GM21360 (cell line): Measurements from ENCODE around the gene SCARB1.

Source experiments
- ATAC-seq: cut with Tn5 transposase; IDR thresholded peaks from one replicate; pipeline ENCODE4 v1.9.1; 2021; ENCODE audit warnings: mild to moderate bottlenecking, moderate library complexity; ENCODE audit not compliant: unreplicated experiment

Gene SCARB1

GRCh38 chr12:124824195-124824594 lies 39.5 kb downstream of the SCARB1 start:
- no peak for ATAC-seq

GRCh38 chr12:124823272-124823970 lies 40.2 kb downstream of the SCARB1 start:
- no peak for ATAC-seq

DNA sequence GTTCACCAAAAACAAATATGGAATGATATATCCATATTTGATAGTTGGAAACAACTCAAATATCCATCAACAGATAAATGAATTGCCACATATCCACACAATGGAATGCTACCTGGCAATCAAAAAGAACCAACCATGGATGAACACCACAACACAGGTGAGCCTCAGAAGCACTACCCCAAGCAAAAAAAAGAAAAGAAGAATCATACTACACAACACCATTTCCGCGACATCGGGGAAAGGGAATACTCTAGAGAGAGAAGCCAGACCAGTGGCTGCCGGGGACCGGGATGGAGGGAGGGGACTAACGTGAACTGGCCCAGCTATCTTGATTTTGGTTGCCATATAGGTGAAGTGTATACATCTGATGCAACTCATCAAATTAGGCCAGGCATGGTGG lies 41.4 kb downstream of the SCARB1 start:
- no peak for ATAC-seq

- ATAC-seq = no peak
Measured at GRCh38 chr12:124821252-124822200, 42.1 kb downstream of the SCARB1 start.

DNA sequence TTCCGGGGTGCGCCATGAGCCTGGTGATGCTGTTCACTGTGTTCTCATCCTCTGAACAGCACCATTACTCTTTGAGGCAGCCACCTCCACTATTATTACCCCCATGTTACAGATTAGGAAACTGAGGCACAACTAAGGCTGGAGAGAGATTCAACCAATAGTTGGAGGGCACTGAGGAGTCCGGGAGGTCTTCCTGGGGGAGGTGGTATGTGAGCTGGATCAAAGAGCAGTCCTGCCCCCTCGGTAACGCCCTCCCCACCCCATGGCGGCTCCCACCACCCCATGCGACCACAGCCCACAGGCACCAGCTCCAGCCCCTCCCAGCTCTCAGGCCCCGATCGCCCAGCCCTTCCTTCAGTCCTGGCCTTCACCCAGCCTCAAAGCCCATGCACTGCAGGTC lies 43.5 kb downstream of the SCARB1 start:
- ATAC-seq = no peak

- no peak for ATAC-seq
Measured at GRCh38 chr12:124819525-124819924, 44.1 kb downstream of the SCARB1 start.

DNA sequence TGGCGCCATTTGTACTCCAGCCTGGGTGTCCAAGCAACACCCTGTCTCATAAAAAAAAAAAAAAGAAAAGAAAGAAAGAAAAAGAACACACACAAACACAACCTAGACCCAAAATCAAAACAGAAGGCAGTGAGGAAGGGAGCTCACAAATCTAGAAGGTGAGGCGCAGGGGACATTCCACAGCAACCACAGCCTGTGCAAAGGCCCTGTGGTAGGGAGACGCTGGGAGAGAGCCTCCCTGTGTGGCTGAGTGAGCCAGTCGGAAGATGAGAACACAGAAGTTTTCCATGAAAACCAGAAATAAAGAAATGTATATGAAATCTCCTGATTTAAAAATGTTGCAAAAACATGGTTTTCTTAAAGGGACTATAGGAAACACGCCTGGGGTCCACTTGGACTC lies 44.6 kb downstream of the SCARB1 start:
- no peak for ATAC-seq

- ATAC-seq = no peak
Measured at GRCh38 chr12:124817076-124818000, 46.3 kb downstream of the SCARB1 start.

- no peak for ATAC-seq
Measured at GRCh38 chr12:124816295-124816854, 47.3 kb downstream of the SCARB1 start.

- no peak for ATAC-seq
Measured at GRCh38 chr12:124814741-124815613, 48.7 kb downstream of the SCARB1 start.

DNA sequence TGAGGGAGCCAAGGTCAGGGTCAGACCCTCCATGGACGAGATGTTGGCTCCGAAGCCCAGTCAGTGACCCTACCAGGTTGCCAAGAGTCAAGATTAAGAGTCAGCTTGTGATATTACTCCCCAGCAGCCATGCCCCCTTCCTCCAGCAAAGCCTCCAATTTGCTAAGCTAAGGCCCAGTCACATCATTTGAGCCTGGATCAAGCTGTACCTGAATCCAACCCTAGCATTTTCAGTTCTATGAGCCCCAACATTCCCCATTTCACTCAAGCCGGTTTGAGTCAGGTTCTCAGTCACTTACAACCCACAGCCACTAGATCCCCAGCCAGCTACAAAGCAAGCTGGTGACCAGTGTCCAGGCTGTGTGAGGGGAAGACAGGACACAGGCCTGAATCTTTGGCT lies 49.9 kb downstream of the SCARB1 start:
- no peak for ATAC-seq

- ATAC-seq = no peak
Measured at GRCh38 chr12:124812979-124813378, 50.7 kb downstream of the SCARB1 start.

- ATAC-seq = no peak
Measured at GRCh38 chr12:124812356-124812755, 51.3 kb downstream of the SCARB1 start.

- ATAC-seq = no peak
Measured at GRCh38 chr12:124811633-124812032, 52.0 kb downstream of the SCARB1 start.

GRCh38 chr12:124809878-124810277 lies 53.8 kb downstream of the SCARB1 start:
- no peak for ATAC-seq

- no peak for ATAC-seq
Measured at GRCh38 chr12:124809391-124809790, 54.3 kb downstream of the SCARB1 start.

GRCh38 chr12:124808272-124808671 lies 55.4 kb downstream of the SCARB1 start:
- no peak for ATAC-seq

- no peak for ATAC-seq
Measured at GRCh38 chr12:124805876-124806668, 57.6 kb downstream of the SCARB1 start.

- no peak for ATAC-seq
Measured at GRCh38 chr12:124805050-124805449, 58.6 kb downstream of the SCARB1 start.
